ENCODE measurements around the gene SNORC. TPM values are rescaled to one million over a fixed set of nuclear protein-coding genes. Genes with fewer than 3 reads are reported as not detected.

Gene SNORC
- polyA plus RNA-seq, 1 of the 3 experiments (the other 2 are of a cell fraction): 1.2 TPM

- no peak overlapping the region for H3K9ac ChIP-seq
- ChIA-PET CTCF (no interaction called here), POLR2A (no interaction called here)
- no peak for DNase-seq
- no peaks in the 10 kb centered on the region for H4K20me1 ChIP-seq (ENCODE audit: insufficient read depth)
- no peaks in the 10 kb centered on the region for H3F3A ChIP-seq (replicated peaks; ENCODE audit: insufficient read depth)
- no peaks in the 10 kb centered on the region for H3K9me3 ChIP-seq
- H3K9me2 ChIP-seq: no peaks in the 10 kb centered on the region
- WGBS (ENCODE audit: low lambda C conversion rate): 77% methylated on average over 13 of the region's 13 CpGs
- no peak overlapping the region for H2AFZ ChIP-seq (ENCODE audit: low read depth)
- H3K27me3 ChIP-seq (ENCODE audit: insufficient read depth): no peaks in the 10 kb centered on the region
- H3K4me2 ChIP-seq: no peak overlapping the region
- TF ChIP-seq EZH2phosphoT487 (IDR thresholded peaks at IDR 0.05; ENCODE audit: borderline replicate concordance, low read depth) (no peak), SMC3 (IDR thresholded peaks at IDR 0.05; ENCODE audit: low read depth, low read length) (no peak), FOSL2 (IDR thresholded peaks at IDR 0.05; ENCODE audit: borderline replicate concordance, low read depth) (no peak), REST (IDR thresholded peaks at IDR 0.05; ENCODE audit: low read depth, low read length) (no peak)
- no peak overlapping the region for H3K4me3 ChIP-seq (ENCODE audit: low read depth in 2 of 2, low read length in 1 of 2)
- no peak overlapping the region for H3K27ac ChIP-seq (ENCODE audit: low read depth in 2 of 2, low read length in 1 of 2)
- H3K36me3 ChIP-seq (replicated peaks in 1 of 2; ENCODE audit: control insufficient read depth in 1 of 2, insufficient read depth in 2 of 2, low read length in 1 of 2): no peaks in the 10 kb centered on the region
- no peaks in the 10 kb centered on the region for H3K79me2 ChIP-seq (ENCODE audit: insufficient read depth)
- peaks cover 0 to 3% of the 10 kb centered on the region in 2 experiments; a peak in 2 of 4 replicates for H3K4me1 ChIP-seq (ENCODE audit: control insufficient read depth in 1 of 2, insufficient read depth in 2 of 2, low read depth in 1 of 2, low read length in 1 of 2)
Measured at GRCh38 chr2:232892221-232892620, 22.2 kb downstream of the SNORC start.

- Histone ChIP-seq H3K79me2 (ENCODE audit: insufficient read depth) (no peaks in the 10 kb centered on the region), H3K27ac (ENCODE audit: low read depth in 2 of 2, low read length in 1 of 2) (no peak overlapping the region), H3K9me3 (no peaks in the 10 kb centered on the region), H3K4me2 (no peak overlapping the region), H3K36me3 (replicated peaks in 1 of 2; ENCODE audit: control insufficient read depth in 1 of 2, insufficient read depth in 2 of 2, low read length in 1 of 2) (no peaks in the 10 kb centered on the region), H3K27me3 (ENCODE audit: insufficient read depth) (no peaks in the 10 kb centered on the region), H3K4me3 (ENCODE audit: low read depth in 2 of 2, low read length in 1 of 2) (no peak overlapping the region), H4K20me1 (ENCODE audit: insufficient read depth) (no peaks in the 10 kb centered on the region), H3K9me2 (no peaks in the 10 kb centered on the region), H2AFZ (ENCODE audit: low read depth) (no peak overlapping the region), H3K9ac (no peak overlapping the region), H3K4me1 (ENCODE audit: control insufficient read depth in 1 of 2, insufficient read depth in 2 of 2, low read depth in 1 of 2, low read length in 1 of 2) (peaks cover 0 to 3% of the 10 kb centered on the region in 2 experiments; a peak in 2 of 4 replicates), H3F3A (replicated peaks; ENCODE audit: insufficient read depth) (no peaks in the 10 kb centered on the region)
- TF ChIP-seq RAD21 (IDR thresholded peaks at IDR 0.05; ENCODE audit: low read length): no peak
- TF ChIP-seq IRF3 (IDR thresholded peaks at IDR 0.05; ENCODE audit: low read depth, low read length): no peak
- TF ChIP-seq TEAD4 (IDR thresholded peaks at IDR 0.05; ENCODE audit: borderline replicate concordance, insufficient read depth): no peak
- no peak for TF ChIP-seq FOSL2 (IDR thresholded peaks at IDR 0.05; ENCODE audit: borderline replicate concordance, low read depth)
- TF ChIP-seq CTCF (IDR thresholded peaks at IDR 0.05): no peak
- TF ChIP-seq GABPA (IDR thresholded peaks at IDR 0.05; ENCODE audit: low read depth): no peak
- TF ChIP-seq RXRA (IDR thresholded peaks at IDR 0.05; ENCODE audit: borderline replicate concordance, low read depth): no peak
- TF ChIP-seq FOXJ3 (CRISPR knock-in tag; IDR thresholded peaks at IDR 0.05): no peak
- CTCF ChIA-PET: no interaction called here
- POLR2A ChIA-PET: no interaction called here
- 90% methylated on average over 20 of the region's 20 CpGs for WGBS (ENCODE audit: low lambda C conversion rate)
- DNase-seq: no peak
Measured at GRCh38 chr2:232892843-232893242, 22.8 kb downstream of the SNORC start.
